Measurements from ENCODE around the gene ELMO1.

Gene ELMO1

GRCh38 chr7:37110660-37111424 lies 337.8 kb downstream of the ELMO1 start:
- no peak for DNase-seq

DNA sequence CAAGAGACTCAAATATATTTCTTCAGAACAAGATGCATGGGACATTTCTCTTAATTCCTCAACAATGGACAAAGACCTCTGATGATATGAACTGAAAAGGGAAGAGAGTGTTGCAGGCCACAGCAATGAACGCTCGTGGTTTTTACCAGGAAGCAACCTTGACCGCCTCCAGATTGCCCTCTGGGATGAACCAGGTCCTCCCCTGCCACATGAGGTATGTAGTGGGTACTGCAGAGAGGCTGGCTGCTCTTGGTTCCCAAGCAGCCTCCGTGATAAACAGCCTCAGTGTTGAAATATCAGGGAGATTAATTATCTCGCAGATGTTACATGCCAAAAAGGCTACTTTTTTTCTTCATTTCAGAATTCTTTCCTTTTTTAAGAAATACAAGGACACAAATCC lies 338.8 kb downstream of the ELMO1 start:
- DNase-seq: no peak

GRCh38 chr7:37109016-37109683 lies 339.5 kb downstream of the ELMO1 start:
- DNase-seq: no peak

GRCh38 chr7:37108615-37109014 lies 340.0 kb downstream of the ELMO1 start:
- DNase-seq: no peak

GRCh38 chr7:37107047-37107750 lies 341.5 kb downstream of the ELMO1 start:
- DNase-seq: no peak

DNA sequence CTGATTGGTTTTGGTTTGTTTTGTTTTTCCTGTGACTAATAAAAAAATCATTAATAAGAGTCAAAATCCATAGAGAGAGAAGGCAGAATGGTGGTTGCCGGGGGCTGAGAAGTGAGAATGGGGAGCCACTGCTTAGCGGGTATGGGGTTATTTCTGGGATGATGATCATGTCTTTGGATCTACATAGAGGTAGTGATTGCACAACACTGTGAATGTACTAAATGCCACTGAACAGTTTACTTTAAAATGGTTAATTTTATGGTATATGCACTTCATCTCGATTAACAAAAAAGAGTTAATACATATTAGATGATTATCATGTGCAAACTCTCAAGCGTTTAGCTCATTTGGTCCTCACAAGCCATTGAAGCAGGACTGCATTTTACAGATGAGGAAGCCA lies 342.9 kb downstream of the ELMO1 start:
- DNase-seq: no peak

DNA sequence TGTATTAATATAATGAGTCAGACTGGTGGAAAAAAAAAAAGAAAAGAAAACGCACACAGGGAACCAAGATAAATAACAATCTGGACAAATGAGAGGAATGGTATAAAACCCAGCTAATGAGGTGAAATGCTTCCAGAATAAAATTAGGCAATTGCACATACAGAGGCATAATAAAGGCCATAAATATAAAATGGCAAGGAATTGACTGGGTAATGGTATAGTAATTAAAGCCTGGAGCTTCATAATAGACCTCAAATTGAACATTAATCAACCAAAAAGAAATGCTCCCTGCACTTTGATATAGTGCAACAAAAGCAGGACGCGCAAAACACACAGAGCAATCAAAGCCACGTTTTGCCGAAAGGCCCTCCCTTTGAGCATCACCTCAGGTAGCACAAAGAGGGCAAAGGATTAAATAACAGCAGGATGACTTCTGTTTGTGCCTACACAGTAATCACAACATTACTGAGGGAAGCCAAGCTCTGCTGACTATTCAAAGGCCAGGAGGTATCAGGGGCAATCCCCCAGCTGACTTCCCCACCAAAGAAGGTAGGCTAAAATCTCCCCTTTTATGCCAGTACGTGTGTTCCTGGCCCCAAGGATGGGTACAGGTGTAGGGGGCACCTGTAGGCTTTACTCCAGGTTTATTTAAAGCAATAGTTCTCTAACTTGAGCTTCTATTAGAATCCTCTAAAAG lies 343.7 kb downstream of the ELMO1 start:
- no peak for DNase-seq

- no peak for DNase-seq
These were observed 346.0 kb downstream of the ELMO1 start for GRCh38 chr7:37102518-37103137.

- no peak for DNase-seq
These were observed 347.8 kb downstream of the ELMO1 start for GRCh38 chr7:37100735-37101331.

- no peak for DNase-seq
These were observed 349.9 kb downstream of the ELMO1 start for GRCh38 chr7:37098762-37099161.

DNA sequence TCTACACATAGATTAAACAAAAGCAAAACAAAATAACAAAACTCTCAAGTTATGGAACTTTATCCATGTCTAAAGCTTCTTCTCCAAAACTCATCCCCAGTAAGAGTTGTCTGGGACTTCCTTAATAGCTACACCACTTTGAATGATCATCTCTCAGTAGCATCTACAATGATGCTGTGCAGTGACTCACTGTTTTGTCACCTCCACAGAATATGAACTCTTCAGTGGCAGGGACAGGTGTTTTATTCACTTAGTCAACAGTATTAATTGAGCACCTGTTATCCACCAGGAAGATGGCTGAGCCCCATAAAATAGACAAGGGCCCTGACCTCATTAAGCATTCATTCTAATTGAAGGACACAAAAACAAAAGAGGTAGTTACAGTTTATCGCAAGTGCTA lies 350.7 kb downstream of the ELMO1 start:
- DNase-seq: no peak

GRCh38 chr7:37097276-37097675 lies 351.4 kb downstream of the ELMO1 start:
- no peak for DNase-seq

DNA sequence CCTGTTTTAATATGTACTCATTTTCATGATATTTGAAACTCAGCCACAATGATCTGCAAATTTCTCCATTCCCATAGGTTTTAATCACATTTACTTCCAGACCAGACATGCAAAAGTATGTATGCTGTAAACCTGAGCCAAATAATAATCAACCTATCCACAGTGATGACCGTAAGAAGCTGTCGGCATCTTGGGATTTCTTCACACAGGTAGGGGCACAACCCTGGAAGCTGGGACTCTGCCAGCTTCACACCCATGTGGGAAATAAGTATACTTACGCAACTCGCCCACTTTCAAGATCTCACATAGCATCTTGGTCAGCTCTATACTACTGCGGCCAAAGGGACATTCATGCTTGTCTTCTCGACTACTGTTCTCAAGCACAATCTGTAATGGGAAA lies 352.3 kb downstream of the ELMO1 start:
- DNase-seq: no peak

DNA sequence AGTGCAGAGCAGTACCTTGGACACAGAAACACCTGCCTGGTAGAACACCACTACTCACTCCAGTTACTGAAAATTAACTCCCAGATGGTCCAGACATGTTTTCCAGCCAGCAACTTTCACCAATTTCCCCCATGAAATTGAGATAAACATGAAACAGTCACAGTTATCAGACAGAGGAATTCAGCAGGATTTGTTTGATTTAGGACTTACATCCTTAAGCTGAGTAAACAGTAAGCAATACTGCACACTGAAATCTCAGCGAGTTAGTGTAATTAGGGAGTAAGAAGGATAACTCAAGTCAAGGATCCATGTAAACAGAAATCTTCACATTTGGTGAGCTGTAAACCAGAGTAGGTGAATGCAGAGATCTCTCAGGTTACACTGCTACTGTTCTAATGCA lies 353.5 kb downstream of the ELMO1 start:
- DNase-seq: peak; percentile 23

DNA sequence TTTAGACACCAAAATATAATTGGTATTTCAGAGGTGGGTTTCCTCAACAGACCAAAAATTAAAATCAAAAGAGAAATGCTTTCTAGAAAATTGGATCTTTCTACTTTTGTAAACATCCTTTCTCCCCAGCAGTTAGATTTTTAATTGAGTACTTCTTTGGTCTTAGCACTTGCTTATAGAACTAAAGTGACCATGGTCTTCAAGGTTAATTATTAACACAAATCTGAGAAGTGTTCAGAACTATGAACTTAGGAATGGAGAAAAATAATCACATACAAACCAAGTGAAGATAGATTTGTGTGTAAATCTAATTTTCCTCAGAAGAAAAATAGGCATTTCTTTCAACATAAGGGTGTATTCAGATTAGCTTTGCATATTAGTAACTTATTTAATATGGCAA lies 355.4 kb downstream of the ELMO1 start:
- DNase-seq: no peak

DNA sequence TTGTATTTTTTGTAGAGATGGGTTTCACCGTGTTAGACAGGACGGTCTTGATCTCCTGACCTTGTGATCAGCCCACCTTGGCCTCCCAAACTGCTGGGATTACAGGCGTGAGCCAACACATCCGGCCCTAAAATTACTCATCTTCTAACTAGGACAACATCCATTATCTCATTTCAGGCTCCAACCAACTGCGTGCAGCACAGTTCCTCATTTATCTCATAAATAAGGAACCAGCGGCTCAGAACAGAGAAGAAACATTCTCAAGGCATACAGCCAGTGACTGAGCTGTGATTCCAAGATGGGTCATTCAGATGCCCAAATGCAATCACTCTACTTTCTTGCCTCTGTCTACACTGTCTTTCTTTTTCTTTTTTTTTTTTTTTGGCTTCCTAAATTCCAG lies 356.1 kb downstream of the ELMO1 start:
- no peak for DNase-seq

DNA sequence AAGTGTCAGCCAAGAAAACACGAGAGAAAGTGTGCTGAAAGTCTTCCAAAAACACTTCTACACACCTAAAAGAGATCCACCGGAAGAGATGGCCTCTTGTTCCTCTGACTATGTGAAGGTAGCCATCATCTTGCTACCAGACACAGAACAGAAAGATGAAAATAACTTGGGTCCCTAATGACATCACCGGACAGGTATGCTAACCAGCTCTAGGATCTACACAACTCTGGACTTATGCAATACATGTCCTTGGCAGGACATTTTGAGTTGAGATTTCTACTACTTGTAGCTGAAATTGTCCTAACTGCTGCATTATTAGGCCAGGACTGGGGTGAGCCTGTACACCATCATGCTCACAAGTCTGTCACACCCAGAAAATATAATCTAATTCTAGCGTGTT lies 358.7 kb downstream of the ELMO1 start:
- DNase-seq: no peak

DNA sequence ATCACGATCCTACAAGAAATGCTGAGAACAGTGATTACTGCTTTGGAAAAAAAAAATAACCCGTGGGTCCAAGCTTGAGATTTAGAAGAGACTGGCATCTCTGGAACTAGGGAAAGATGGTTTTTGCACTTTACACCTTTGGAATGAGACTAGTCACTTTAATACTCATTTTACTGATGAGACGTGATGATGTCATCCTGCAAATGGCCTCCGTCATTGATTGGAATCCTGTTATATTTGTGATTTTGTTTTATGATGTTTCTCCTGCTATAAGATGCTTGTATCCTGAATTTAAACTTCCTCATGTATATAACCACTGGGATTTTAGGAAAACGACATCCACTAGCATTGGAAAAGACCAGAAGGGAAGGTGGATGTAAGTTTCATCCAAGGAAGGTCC lies 363.1 kb downstream of the ELMO1 start:
- no peak for DNase-seq

DNA sequence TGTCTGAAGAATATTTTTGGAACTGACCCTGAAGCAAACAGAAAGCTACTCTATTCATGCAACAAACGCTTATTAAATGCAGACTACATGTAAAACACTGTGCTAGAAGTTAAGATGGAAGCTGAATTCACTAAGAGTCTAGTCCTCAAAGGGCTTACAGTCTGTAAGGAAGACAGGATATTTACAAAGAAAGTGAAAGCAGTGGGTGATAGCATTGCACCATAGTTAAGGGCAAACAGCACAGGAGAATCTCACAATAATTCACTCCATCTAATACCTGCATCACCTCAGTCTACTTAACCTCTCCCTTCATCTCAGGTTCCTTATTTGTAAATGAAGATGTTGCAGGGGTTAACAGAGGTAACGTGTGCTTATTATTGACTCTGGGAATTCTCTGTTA lies 364.4 kb downstream of the ELMO1 start:
- no peak for DNase-seq

GRCh38 chr7:37083311-37084096 lies 365.2 kb downstream of the ELMO1 start:
- no peak for DNase-seq

DNA sequence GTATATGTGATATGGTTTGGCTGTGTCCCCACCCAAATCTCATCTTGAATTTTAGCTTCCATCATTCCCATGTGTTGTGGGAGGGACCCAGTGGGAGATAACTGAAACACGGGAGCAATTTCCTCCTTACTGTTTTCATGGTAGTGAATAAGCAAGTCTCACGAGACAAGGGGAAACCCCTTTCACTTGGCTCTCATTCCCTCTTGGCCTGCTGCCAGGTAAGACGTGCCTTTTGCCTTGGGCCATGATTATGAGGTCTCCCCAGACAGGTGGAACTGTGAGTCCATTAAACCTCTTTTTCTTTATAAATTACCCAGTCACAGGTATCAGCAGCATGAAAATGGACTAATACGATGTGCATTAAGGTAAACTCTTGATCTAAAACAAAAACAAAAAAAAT lies 367.2 kb downstream of the ELMO1 start:
- peak; percentile 3 for DNase-seq

GRCh38 chr7:37079420-37079819 lies 369.2 kb downstream of the ELMO1 start:
- DNase-seq: no peak

All from NCI-H2171 (cell line).